Stomach (tissue), 4 donors: ENCODE measurements around the gene DCST1.

Experiments
- CTCF ChIP-seq, 7 experiments: fragments of 450-650 bp in 4 of 7; fragments of 200-600 bp in 3 of 7; sonication (generic) in 3 of 7; IDR thresholded peaks; one replicate each; pipeline ENCODE4 v1.5.1; 2016 to 2019; ENCODE audit warnings: antibody characterized with exemption in 7 of 7, control low read depth in 2 of 7, mild to moderate bottlenecking in 1 of 7
- POLR2AphosphoS5 ChIP-seq, 3 donors: sonication (generic); formaldehyde crosslinking; IDR thresholded peaks; one replicate each; pipeline ENCODE4 v1.6.1; 2016; ENCODE audit warnings: antibody characterized with exemption in 3 of 3

GRCh38 chr1:155018617-155019348, 14.8 kb upstream of the DCST1 start:
- TF ChIP-seq CTCF (IDR thresholded peaks at IDR 0.05) (no peak), POLR2AphosphoS5 (IDR thresholded peaks at IDR 0.05) (no peak)
